ENCODE data around the gene ATF7IP2. TPM values are rescaled to one million over a fixed set of nuclear protein-coding genes. Genes with fewer than 3 reads are reported as not detected.
"Not testable (repeated sequence)": the region's sequence is repeated elsewhere in the genome, so short reads cannot be mapped to it uniquely, and the experiment has no call there.

The ATF7IP2 gene
- total RNA-seq, 1 experiment from 2014 or later: not detected

- no peaks in the 10 kb centered on the region for H3K9me3 ChIP-seq (replicated peaks)
- H3K27ac ChIP-seq: no peak overlapping the region
- H3K36me3 ChIP-seq: no peaks in the 10 kb centered on the region
- DNase-seq: no peak
- no peak overlapping the region for H3K4me3 ChIP-seq
- no peaks in the 10 kb centered on the region for H3K27me3 ChIP-seq
- H3K4me1 ChIP-seq: no peaks in the 10 kb centered on the region
Measured at GRCh38 chr16:10466313-10466712, 80.5 kb downstream of the ATF7IP2 start.

- Histone ChIP-seq H3K9me3 (replicated peaks) (no peaks in the 10 kb centered on the region), H3K36me3 (no peaks in the 10 kb centered on the region), H3K4me1 (no peaks in the 10 kb centered on the region), H3K4me3 (no peak overlapping the region), H3K27ac (no peak overlapping the region), H3K27me3 (no peaks in the 10 kb centered on the region)
- peak in 1 of 2 experiments; percentile 1 for DNase-seq
Measured at GRCh38 chr16:10466861-10467260, 81.0 kb downstream of the ATF7IP2 start.

- not testable (repeated sequence) for H3K27ac ChIP-seq, DNase-seq, H3K4me3 ChIP-seq, H3K27me3 ChIP-seq, H3K36me3 ChIP-seq
- peaks cover 13% of the 10 kb centered on the region for H3K4me1 ChIP-seq
- peaks cover 16% of the 10 kb centered on the region for H3K9me3 ChIP-seq (replicated peaks)
Measured at GRCh38 chr16:10476636-10477035, 90.8 kb downstream of the ATF7IP2 start.

- H3K27ac ChIP-seq: peak overlapping the region; percentile 96
- DNase-seq: no peak
Measured at GRCh38 chr16:10480151-10480550, 94.3 kb downstream of the ATF7IP2 start.

GRCh38 chr16:10485159-10485558 lies 99.3 kb downstream of the ATF7IP2 start:
- no peak overlapping the region for H3K4me3 ChIP-seq
- no peak overlapping the region for H3K27ac ChIP-seq
- H3K27me3 ChIP-seq: no peaks in the 10 kb centered on the region
- no peak for DNase-seq
- H3K36me3 ChIP-seq: no peaks in the 10 kb centered on the region
- peaks cover 5% of the 10 kb centered on the region; the same call in 1 of the 2 replicates for H3K9me3 ChIP-seq (replicated peaks)
- peaks cover 4% of the 10 kb centered on the region for H3K4me1 ChIP-seq

More at GRCh38 chr16:10480151-10480550, 94.3 kb downstream of the ATF7IP2 start:
- no peaks in the 10 kb centered on the region for H3K36me3 ChIP-seq
- no peak overlapping the region for H3K4me3 ChIP-seq
- peaks cover 16% of the 10 kb centered on the region for H3K9me3 ChIP-seq (replicated peaks)
- no peaks in the 10 kb centered on the region for H3K27me3 ChIP-seq
- H3K4me1 ChIP-seq: peaks cover 13% of the 10 kb centered on the region

GRCh38 chr16:10485698-10486382 lies 100.0 kb downstream of the ATF7IP2 start:
- H3K9me3 ChIP-seq (replicated peaks): 0 out of 2 replicates have a peak, but pooled peaks cover under 1% of the 10 kb centered on the region
- H3K36me3 ChIP-seq: no peaks in the 10 kb centered on the region
- H3K4me3 ChIP-seq: no peak overlapping the region
- no peaks in the 10 kb centered on the region for H3K27me3 ChIP-seq
- no peak overlapping the region for H3K27ac ChIP-seq
- DNase-seq: no peak
- no peaks in the 10 kb centered on the region for H3K4me1 ChIP-seq

- DNase-seq: no peak
- Histone ChIP-seq H3K27ac (no peak overlapping the region), H3K36me3 (no peaks in the 10 kb centered on the region), H3K27me3 (no peaks in the 10 kb centered on the region), H3K4me3 (no peak overlapping the region), H3K4me1 (no peaks in the 10 kb centered on the region), H3K9me3 (replicated peaks) (no peaks in the 10 kb centered on the region)
Measured at GRCh38 chr16:10490141-10490540, 104.3 kb downstream of the ATF7IP2 start.

- DNase-seq: no peak
- Histone ChIP-seq H3K27me3 (no peaks in the 10 kb centered on the region), H3K4me1 (no peaks in the 10 kb centered on the region), H3K9me3 (replicated peaks) (no peaks in the 10 kb centered on the region), H3K4me3 (no peak overlapping the region), H3K27ac (no peak overlapping the region), H3K36me3 (no peaks in the 10 kb centered on the region)
Measured at GRCh38 chr16:10493276-10493675, 107.4 kb downstream of the ATF7IP2 start.

- Histone ChIP-seq H3K4me3 (no peak overlapping the region), H3K27me3 (no peaks in the 10 kb centered on the region), H3K36me3 (no peaks in the 10 kb centered on the region), H3K27ac (no peak overlapping the region), H3K4me1 (no peaks in the 10 kb centered on the region), H3K9me3 (replicated peaks) (no peaks in the 10 kb centered on the region)
- no peak for DNase-seq
Measured at GRCh38 chr16:10494343-10495030, 108.6 kb downstream of the ATF7IP2 start.

GRCh38 chr16:10495031-10495345 lies 109.1 kb downstream of the ATF7IP2 start:
- H3K27ac ChIP-seq: no peak overlapping the region
- H3K36me3 ChIP-seq: no peaks in the 10 kb centered on the region
- no peaks in the 10 kb centered on the region for H3K9me3 ChIP-seq (replicated peaks)
- DNase-seq: no peak
- no peaks in the 10 kb centered on the region for H3K4me1 ChIP-seq
- H3K4me3 ChIP-seq: no peak overlapping the region
- H3K27me3 ChIP-seq: no peaks in the 10 kb centered on the region

- no peak overlapping the region for H3K4me3 ChIP-seq
- no peaks in the 10 kb centered on the region for H3K9me3 ChIP-seq (replicated peaks)
- no peak for DNase-seq
- H3K27ac ChIP-seq: no peak overlapping the region
- H3K27me3 ChIP-seq: no peaks in the 10 kb centered on the region
- no peaks in the 10 kb centered on the region for H3K4me1 ChIP-seq
- H3K36me3 ChIP-seq: no peaks in the 10 kb centered on the region
Measured at GRCh38 chr16:10497132-10498101, 111.6 kb downstream of the ATF7IP2 start.

- DNase-seq: no peak
- H3K9me3 ChIP-seq (replicated peaks): no peaks in the 10 kb centered on the region
- H3K36me3 ChIP-seq: no peaks in the 10 kb centered on the region
- H3K4me3 ChIP-seq: no peak overlapping the region
- H3K27me3 ChIP-seq: no peaks in the 10 kb centered on the region
- H3K27ac ChIP-seq: no peak overlapping the region
- no peaks in the 10 kb centered on the region for H3K4me1 ChIP-seq
Measured at GRCh38 chr16:10500582-10500981, 114.7 kb downstream of the ATF7IP2 start.

- H3K27ac ChIP-seq: no peak overlapping the region
- no peaks in the 10 kb centered on the region for H3K36me3 ChIP-seq
- no peak overlapping the region for H3K4me3 ChIP-seq
- DNase-seq: no peak
- no peaks in the 10 kb centered on the region for H3K4me1 ChIP-seq
- no peaks in the 10 kb centered on the region for H3K9me3 ChIP-seq (replicated peaks)
- no peaks in the 10 kb centered on the region for H3K27me3 ChIP-seq
Measured at GRCh38 chr16:10501016-10501607, 115.3 kb downstream of the ATF7IP2 start.

- H3K9me3 ChIP-seq (replicated peaks): no peaks in the 10 kb centered on the region
- no peak overlapping the region for H3K27ac ChIP-seq
- H3K4me1 ChIP-seq: no peaks in the 10 kb centered on the region
- no peaks in the 10 kb centered on the region for H3K27me3 ChIP-seq
- H3K36me3 ChIP-seq: no peaks in the 10 kb centered on the region
- DNase-seq: no peak
- H3K4me3 ChIP-seq: no peak overlapping the region
Measured at GRCh38 chr16:10502776-10503175, 116.9 kb downstream of the ATF7IP2 start.

Measured in SJCRH30 (cell line).